HG02970 (cell line): ENCODE measurements around the gene INSYN2A.

Experiments used
- ATAC-seq: cut with Tn5 transposase; IDR thresholded peaks from one replicate; pipeline ENCODE4 v1.9.1; 2021; ENCODE audit warnings: mild to moderate bottlenecking, moderate library complexity, moderate number of reproducible peaks; ENCODE audit not compliant: unreplicated experiment, low FRiP score

Gene INSYN2A

GRCh38 chr10:127196282-127197153, at the start of gene INSYN2A:
TSS of gene INSYN2A (minus strand) at chr10:127196591. CDS start at chr10:127176395, 20,196 bp downstream.
- no peak for ATAC-seq

DNA sequence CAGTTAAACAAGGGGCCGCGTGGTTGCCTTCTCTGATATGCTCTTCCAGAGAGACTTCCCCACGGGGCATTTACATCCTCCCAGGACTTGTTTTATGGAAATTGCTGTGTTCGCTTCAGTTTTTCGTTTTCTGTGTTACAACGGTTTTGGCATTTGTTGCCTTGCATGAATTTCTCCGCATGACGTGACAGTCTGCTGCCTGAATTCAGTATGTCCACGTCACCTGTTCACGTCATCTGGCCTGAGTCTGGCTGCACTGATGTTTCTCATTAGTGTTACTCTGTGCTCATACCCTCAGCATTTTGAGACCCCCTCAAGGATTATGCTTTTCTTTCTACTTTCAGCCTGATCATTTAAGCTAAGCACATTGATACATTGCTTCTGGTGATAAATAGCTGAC, 49.1 kb upstream of the INSYN2A start:
- no peak for ATAC-seq

GRCh38 chr10:127243490-127244272, 47.3 kb upstream of the INSYN2A start:
- ATAC-seq = no peak

GRCh38 chr10:127242914-127243313, 46.5 kb upstream of the INSYN2A start:
- ATAC-seq = no peak

- no peak for ATAC-seq
Measured at GRCh38 chr10:127236266-127236665, 39.9 kb upstream of the INSYN2A start.

DNA sequence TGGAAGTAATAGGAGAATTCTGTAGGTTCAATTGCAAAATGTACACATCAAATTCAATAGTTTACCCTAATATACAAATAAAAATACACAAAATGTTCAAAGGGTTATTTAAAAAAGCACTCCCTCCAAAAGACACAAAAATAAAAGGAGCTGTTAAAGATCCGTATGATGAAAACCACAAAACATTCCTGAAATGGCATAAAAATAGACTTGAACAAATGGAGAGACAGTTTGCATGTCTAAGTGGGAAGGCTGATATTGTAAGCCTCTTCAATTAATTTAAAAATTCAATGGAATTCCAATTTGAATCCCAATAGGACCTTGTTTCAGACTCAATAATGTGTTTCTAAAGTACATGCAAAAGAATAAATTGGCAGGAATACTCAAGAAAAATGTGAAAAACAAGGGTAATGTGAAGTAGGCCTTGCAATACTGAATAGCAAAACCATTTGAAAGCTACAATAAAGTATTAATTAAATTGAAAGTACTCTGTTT, 38.0 kb upstream of the INSYN2A start:
- no peak for ATAC-seq

- no peak for ATAC-seq
Measured at GRCh38 chr10:127228195-127228787, 31.9 kb upstream of the INSYN2A start.

GRCh38 chr10:127227663-127228062, 31.3 kb upstream of the INSYN2A start:
- no peak for ATAC-seq

GRCh38 chr10:127227027-127227426, 30.6 kb upstream of the INSYN2A start:
- no peak for ATAC-seq

- no peak for ATAC-seq
Measured at GRCh38 chr10:127221281-127221680, 24.9 kb upstream of the INSYN2A start.

DNA sequence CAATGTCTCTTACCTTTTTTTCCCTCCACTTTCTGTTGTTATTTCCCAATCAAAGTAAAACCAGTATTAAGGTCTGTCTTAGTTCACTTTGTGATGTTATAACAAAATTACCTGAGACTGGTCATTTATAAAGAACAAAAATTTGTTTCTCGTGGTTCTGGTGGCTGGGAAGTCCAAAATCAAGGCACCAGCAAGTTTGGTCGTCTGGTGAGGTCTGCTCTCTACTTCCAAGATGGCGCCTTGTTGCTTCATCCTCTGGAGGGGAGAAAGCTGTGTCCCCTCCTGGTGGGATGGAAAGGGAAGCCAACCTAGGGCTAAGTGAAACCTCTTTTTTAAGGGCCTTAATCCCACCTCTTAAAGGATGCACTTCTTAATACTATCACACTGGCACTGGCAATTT, 22.3 kb upstream of the INSYN2A start:
- no peak for ATAC-seq

DNA sequence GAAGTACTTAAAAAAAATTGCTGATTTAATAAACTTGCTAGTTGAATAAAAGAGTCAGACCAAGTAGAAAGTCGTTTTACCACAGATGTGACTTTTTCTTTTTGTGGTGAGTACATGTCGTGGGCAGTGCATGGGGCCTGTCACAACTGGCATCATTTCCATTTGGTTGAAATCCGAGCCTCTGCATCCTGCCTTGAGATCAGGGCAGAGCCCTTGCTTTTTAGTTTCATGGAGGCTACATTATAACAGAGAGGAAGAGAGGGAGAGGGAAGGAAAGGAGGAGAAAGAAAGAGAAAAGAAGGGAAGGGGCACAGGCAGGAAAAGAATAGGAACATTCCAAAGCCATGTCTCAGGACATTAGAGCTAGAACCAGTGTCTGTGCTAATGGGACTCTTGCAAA, 20.4 kb upstream of the INSYN2A start:
- no peak for ATAC-seq

- no peak for ATAC-seq
Measured at GRCh38 chr10:127216274-127216673, 19.9 kb upstream of the INSYN2A start.

GRCh38 chr10:127215866-127216265, 19.5 kb upstream of the INSYN2A start:
- no peak for ATAC-seq

DNA sequence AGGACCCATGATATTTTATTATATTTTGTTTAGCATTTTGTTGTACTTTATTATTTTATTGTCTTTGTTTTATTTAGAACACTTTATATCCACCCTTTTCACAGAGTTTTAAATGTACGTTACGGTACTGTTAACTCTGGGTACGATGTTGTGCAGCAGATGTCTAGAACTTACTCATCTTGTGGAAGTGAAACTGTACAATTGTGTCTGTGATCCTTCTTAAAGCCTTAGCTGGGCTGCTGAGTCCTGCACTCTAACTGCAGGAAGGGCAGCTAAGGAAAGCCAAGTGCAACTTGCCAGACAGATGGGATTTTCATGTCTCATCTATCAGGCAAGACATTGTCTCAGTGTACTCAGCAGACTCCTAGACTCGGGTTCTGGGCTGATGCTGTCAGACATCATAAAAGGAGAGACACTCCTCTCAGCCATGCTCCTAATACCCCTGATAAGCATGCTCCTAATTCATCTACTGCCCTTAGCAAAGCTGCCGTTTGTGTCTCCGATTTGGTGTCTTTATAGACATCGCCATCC, 14.6 kb upstream of the INSYN2A start:
- no peak for ATAC-seq

GRCh38 chr10:127207081-127207480, 10.7 kb upstream of the INSYN2A start:
- no peak for ATAC-seq

DNA sequence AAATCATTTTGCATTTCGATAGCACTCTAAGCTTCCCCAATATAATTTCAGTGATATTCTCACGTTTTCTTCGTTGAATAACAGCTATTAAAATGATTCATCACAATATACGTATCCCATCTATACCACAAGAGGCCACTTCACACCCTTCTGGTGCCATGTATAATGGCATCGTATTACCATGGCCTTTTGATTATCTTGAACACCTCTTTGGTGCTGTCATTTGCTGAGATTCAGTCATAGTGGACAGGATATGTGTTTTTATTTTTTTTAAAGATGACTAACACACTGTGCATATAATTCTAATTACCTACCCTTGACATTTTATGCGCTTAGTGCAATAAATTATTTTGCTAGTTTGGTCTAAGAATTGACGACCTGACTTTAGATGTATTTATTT, 6.7 kb upstream of the INSYN2A start:
- no peak for ATAC-seq

- ATAC-seq = no peak
Measured at GRCh38 chr10:127200646-127201045, 4.3 kb upstream of the INSYN2A start.

DNA sequence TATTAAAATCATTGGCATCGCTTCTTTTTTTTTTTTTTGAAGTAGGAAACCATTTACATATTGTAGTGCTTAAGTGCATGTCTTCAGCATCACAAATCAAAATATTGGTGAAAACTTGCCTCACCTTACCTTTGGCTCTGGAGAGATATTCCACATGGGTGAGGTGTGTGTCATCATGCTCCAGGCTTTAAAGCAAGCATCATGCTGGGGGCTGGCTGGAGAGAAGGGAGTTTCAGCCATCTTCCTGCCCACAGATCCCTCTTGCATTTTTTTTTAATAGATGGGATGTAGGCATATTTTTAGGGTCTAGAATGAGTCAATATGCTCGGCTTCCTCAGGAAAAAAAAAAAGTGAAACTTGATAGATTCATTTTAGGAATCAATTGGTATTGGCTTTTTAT, 2.3 kb upstream of the INSYN2A start:
- no peak for ATAC-seq

DNA sequence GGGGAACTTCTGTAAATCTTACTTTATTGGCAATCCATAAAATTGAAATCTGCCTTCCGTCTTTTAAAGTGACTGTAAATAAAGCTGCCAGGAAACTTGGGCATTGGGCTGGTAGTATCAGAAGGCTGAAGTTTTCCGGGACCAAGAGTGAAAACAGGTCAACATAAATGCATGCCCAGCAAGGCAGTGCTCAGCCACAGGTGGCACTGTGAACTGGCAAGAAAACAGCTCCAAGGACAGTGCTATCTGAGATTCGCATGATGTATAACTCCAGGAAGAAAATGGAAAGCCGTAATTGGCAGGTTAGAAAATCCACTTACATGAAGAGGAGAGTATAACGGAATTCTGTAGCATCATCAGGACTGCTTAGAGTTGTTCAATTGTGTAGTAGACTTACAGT, 1.9 kb upstream of the INSYN2A start:
- ATAC-seq = no peak

- ATAC-seq = no peak
Measured at GRCh38 chr10:127197154-127197432, 702 bp upstream of the INSYN2A start.
